ENCODE results near the gene SAC3D1.
"Not testable (repeated sequence)": the region's sequence is repeated elsewhere in the genome, so short reads cannot be mapped to it uniquely, and the experiment has no call there.

The SAC3D1 gene

GRCh38 chr11:65040847-65041622 lies at the start of gene SAC3D1:
SAC3D1 (plus strand) TSS chr11:65041210; CDS start chr11:65041293, 83 bp downstream.
- H3K9me3 ChIP-seq (ENCODE audit: control insufficient read depth, insufficient read depth, low read length), result no peaks in the 10 kb centered on the region
- peaks cover 5% of the 10 kb centered on the region; the same call in 1 of the 2 replicates for H3K36me3 ChIP-seq (ENCODE audit: insufficient read depth, low read length)
- no peaks in the 10 kb centered on the region for H3K4me1 ChIP-seq (ENCODE audit: insufficient read depth, low read length)
- H3K9ac ChIP-seq (ENCODE audit: low read depth, low read length), result peak within 1 kb of the TSS; percentile 64

- Histone ChIP-seq H3K9ac (ENCODE audit: low read depth, low read length) (no peak overlapping the region), H3K9me3 (ENCODE audit: control insufficient read depth, insufficient read depth, low read length) (no peaks in the 10 kb centered on the region), H3K4me1 (ENCODE audit: insufficient read depth, low read length) (peaks cover 5% of the 10 kb centered on the region; the same call in 1 of the 2 replicates), H3K36me3 (ENCODE audit: insufficient read depth, low read length) (no peaks in the 10 kb centered on the region)
Measured at GRCh38 chr11:64994318-64994717, 46.7 kb upstream of the SAC3D1 start.

- Histone ChIP-seq H3K9ac (ENCODE audit: low read depth, low read length) (0 out of 2 replicates have a peak overlapping the region, but pooled peaks have one; percentile 16), H3K36me3 (ENCODE audit: insufficient read depth, low read length) (no peaks in the 10 kb centered on the region), H3K4me1 (ENCODE audit: insufficient read depth, low read length) (peaks cover 5% of the 10 kb centered on the region; the same call in 1 of the 2 replicates), H3K9me3 (ENCODE audit: control insufficient read depth, insufficient read depth, low read length) (no peaks in the 10 kb centered on the region)
Measured at GRCh38 chr11:64996327-64996709, 44.7 kb upstream of the SAC3D1 start.

GRCh38 chr11:64996710-64997380 lies 44.2 kb upstream of the SAC3D1 start, which contains the start of gene BATF2:
BATF2 (minus strand) TSS chr11:64996971; CDS start chr11:64996914, 57 bp downstream.
- H3K9me3 ChIP-seq (ENCODE audit: control insufficient read depth, insufficient read depth, low read length), result no peaks in the 10 kb centered on the region
- H3K9ac ChIP-seq (ENCODE audit: low read depth, low read length), result peak within 1 kb of the TSS; percentile 16; the same call in 1 of the 2 replicates
- no peaks in the 10 kb centered on the region for H3K36me3 ChIP-seq (ENCODE audit: insufficient read depth, low read length)
- H3K4me1 ChIP-seq (ENCODE audit: insufficient read depth, low read length), result peaks cover 5% of the 10 kb centered on the region; the same call in 1 of the 2 replicates

- Histone ChIP-seq H3K4me1 (ENCODE audit: insufficient read depth, low read length) (peaks cover 5% of the 10 kb centered on the region; the same call in 1 of the 2 replicates), H3K9ac (ENCODE audit: low read depth, low read length) (no peak overlapping the region), H3K9me3 (ENCODE audit: control insufficient read depth, insufficient read depth, low read length) (no peaks in the 10 kb centered on the region), H3K36me3 (ENCODE audit: insufficient read depth, low read length) (no peaks in the 10 kb centered on the region)
Measured at GRCh38 chr11:64998141-64998540, 42.9 kb upstream of the SAC3D1 start.

- Histone ChIP-seq H3K9ac (ENCODE audit: low read depth, low read length) (no peak overlapping the region), H3K36me3 (ENCODE audit: insufficient read depth, low read length) (no peaks in the 10 kb centered on the region), H3K9me3 (ENCODE audit: control insufficient read depth, insufficient read depth, low read length) (no peaks in the 10 kb centered on the region), H3K4me1 (ENCODE audit: insufficient read depth, low read length) (peaks cover 5% of the 10 kb centered on the region; the same call in 1 of the 2 replicates)
Measured at GRCh38 chr11:64998690-64999431, 42.1 kb upstream of the SAC3D1 start.

- H3K4me1 ChIP-seq (ENCODE audit: insufficient read depth, low read length), result peaks cover 5% of the 10 kb centered on the region; the same call in 1 of the 2 replicates
- H3K9ac ChIP-seq (ENCODE audit: low read depth, low read length), result no peak overlapping the region
- no peaks in the 10 kb centered on the region for H3K9me3 ChIP-seq (ENCODE audit: control insufficient read depth, insufficient read depth, low read length)
- H3K36me3 ChIP-seq (ENCODE audit: insufficient read depth, low read length), result no peaks in the 10 kb centered on the region
Measured at GRCh38 chr11:64999478-64999877, 41.5 kb upstream of the SAC3D1 start.

- Histone ChIP-seq H3K4me1 (ENCODE audit: insufficient read depth, low read length) (no peaks in the 10 kb centered on the region; the same call in 1 of the 2 replicates), H3K9me3 (ENCODE audit: control insufficient read depth, insufficient read depth, low read length) (no peaks in the 10 kb centered on the region), H3K36me3 (ENCODE audit: insufficient read depth, low read length) (no peaks in the 10 kb centered on the region), H3K9ac (ENCODE audit: low read depth, low read length) (no peak overlapping the region)
Measured at GRCh38 chr11:65002706-65003105, 38.3 kb upstream of the SAC3D1 start.

GRCh38 chr11:65003282-65003681 lies 37.7 kb upstream of the SAC3D1 start:
- H3K9ac ChIP-seq (ENCODE audit: low read depth, low read length), result no peak overlapping the region
- H3K36me3 ChIP-seq (ENCODE audit: insufficient read depth, low read length), result no peaks in the 10 kb centered on the region
- no peaks in the 10 kb centered on the region; the same call in 1 of the 2 replicates for H3K4me1 ChIP-seq (ENCODE audit: insufficient read depth, low read length)
- no peaks in the 10 kb centered on the region for H3K9me3 ChIP-seq (ENCODE audit: control insufficient read depth, insufficient read depth, low read length)

GRCh38 chr11:65003968-65004367 lies 37.0 kb upstream of the SAC3D1 start:
- H3K9me3 ChIP-seq (ENCODE audit: control insufficient read depth, insufficient read depth, low read length); H3K36me3 ChIP-seq (ENCODE audit: insufficient read depth, low read length); H3K9ac ChIP-seq (ENCODE audit: low read depth, low read length): not testable (repeated sequence)

GRCh38 chr11:65008016-65008415 lies 33.0 kb upstream of the SAC3D1 start:
- H3K9me3 ChIP-seq (ENCODE audit: control insufficient read depth, insufficient read depth, low read length), result no peaks in the 10 kb centered on the region
- H3K9ac ChIP-seq (ENCODE audit: low read depth, low read length), result no peak overlapping the region
- no peaks in the 10 kb centered on the region for H3K36me3 ChIP-seq (ENCODE audit: insufficient read depth, low read length)
- H3K4me1 ChIP-seq (ENCODE audit: insufficient read depth, low read length), result no peaks in the 10 kb centered on the region; the same call in 1 of the 2 replicates

More at GRCh38 chr11:65003968-65004367, 37.0 kb upstream of the SAC3D1 start:
- H3K4me1 ChIP-seq (ENCODE audit: insufficient read depth, low read length), result not testable (repeated sequence)

GRCh38 chr11:65008873-65009272 lies 32.1 kb upstream of the SAC3D1 start:
- Histone ChIP-seq H3K4me1 (ENCODE audit: insufficient read depth, low read length) (no peaks in the 10 kb centered on the region; the same call in 1 of the 2 replicates), H3K36me3 (ENCODE audit: insufficient read depth, low read length) (no peaks in the 10 kb centered on the region), H3K9ac (ENCODE audit: low read depth, low read length) (no peak overlapping the region), H3K9me3 (ENCODE audit: control insufficient read depth, insufficient read depth, low read length) (no peaks in the 10 kb centered on the region)

GRCh38 chr11:65013130-65013887 lies 27.7 kb upstream of the SAC3D1 start:
- no peaks in the 10 kb centered on the region for H3K4me1 ChIP-seq (ENCODE audit: insufficient read depth, low read length)
- H3K9me3 ChIP-seq (ENCODE audit: control insufficient read depth, insufficient read depth, low read length), result no peaks in the 10 kb centered on the region
- H3K9ac ChIP-seq (ENCODE audit: low read depth, low read length), result peak overlapping the region; percentile 46
- no peaks in the 10 kb centered on the region for H3K36me3 ChIP-seq (ENCODE audit: insufficient read depth, low read length)

Measured in ES-I3 (cell line).